IMR-90 (cell line): Measurements from ENCODE around the gene CSTB. TPM values are rescaled to one million over a fixed set of nuclear protein-coding genes. Genes with fewer than 3 reads are reported as not detected.
A peak's percentile ranks its signal among the peaks of the same experiment; 100 is the strongest.

Source experiments
- ATAC-seq: fragments of 200-7000 bp; cut with Tn5 transposase; 2 replicates; pipeline ENCODE4 v1.9.1; 2020; ENCODE audit warnings: low read depth, mild to moderate bottlenecking, moderate library complexity
- BruUV-seq: library from RNA; stranded (reverse); fragments of 400-500 nt; replicated peaks from 2 replicates; lab custom pipeline; 2021; lab: Mats Ljungman, UMichigan
- CTCF ChIA-PET: fragments of 300-600 bp; formaldehyde crosslinking; extraction: SDS; loops from one replicate; lab custom pipeline; 2021; ENCODE audit warnings: antibody characterized with exemption; lab: Yijun Ruan, JAX
- POLR2A ChIA-PET: fragments of 300-600 bp; sonication (Branson Sonifier 250); formaldehyde crosslinking; loops from one replicate; lab custom pipeline; 2022; ENCODE audit warnings: antibody characterized with exemption; ENCODE audit not compliant: unreplicated experiment; lab: Charles Lee
- DNase-seq: peaks from one replicate; pipeline ENCODE4 v3.0.0; 2013
- H2AFZ ChIP-seq: replicated peaks from 2 replicates; pipeline ENCODE3; 2013; ENCODE audit warnings: low read length, mild to moderate bottlenecking; ENCODE audit not compliant: poor library complexity
- H2AK5ac ChIP-seq: 2 replicates; pipeline ENCODE4 v1.6.1; 2013; ENCODE audit warnings: low read depth, low read length, inconsistent platforms
- H2AK9ac ChIP-seq: replicated peaks from 2 replicates; pipeline ENCODE3; 2013; ENCODE audit warnings: mild to moderate bottlenecking, low read depth, low read length, moderate library complexity; ENCODE audit not compliant: poor library complexity
- H2BK120ac ChIP-seq: 2 replicates; pipeline ENCODE4 v1.6.1; 2013; ENCODE audit warnings: low read depth, low read length, inconsistent platforms
- H2BK15ac ChIP-seq: 3 replicates; pipeline ENCODE4 v1.6.1; 2013; ENCODE audit warnings: low read depth, low read length, inconsistent platforms
- H2BK20ac ChIP-seq: 2 replicates; pipeline ENCODE4 v1.6.1; 2013; ENCODE audit warnings: low read depth, mild to moderate bottlenecking, inconsistent platforms, low read length, moderate library complexity
- H2BK5ac ChIP-seq: 2 replicates; pipeline ENCODE4 v1.6.1; 2013; ENCODE audit warnings: mild to moderate bottlenecking, low read depth, low read length, inconsistent platforms; ENCODE audit not compliant: poor library complexity, severe bottlenecking
- H3K14ac ChIP-seq: replicated peaks from 2 replicates; pipeline ENCODE4 v1.6.1; 2013; ENCODE audit warnings: low read depth, low read length, inconsistent platforms
- H3K18ac ChIP-seq: 2 replicates; pipeline ENCODE4 v1.6.1; 2013; ENCODE audit warnings: low read depth, low read length, control low read depth
- H3K23ac ChIP-seq: 2 replicates; pipeline ENCODE4 v1.6.1; 2013; ENCODE audit warnings: low read depth, low read length, inconsistent platforms
- H3K27ac ChIP-seq: 2 replicates; pipeline ENCODE4 v1.5.1; 2013; ENCODE audit warnings: mild to moderate bottlenecking, control low read depth, low read length; ENCODE audit not compliant: insufficient read depth
- H3K27me3 ChIP-seq: 2 replicates; pipeline ENCODE4 v1.6.1; 2013; ENCODE audit warnings: low read length; ENCODE audit not compliant: control insufficient read depth, insufficient read depth
- H3K36me3 ChIP-seq: 2 replicates; pipeline ENCODE4 v1.6.1; 2013; ENCODE audit warnings: low read length, mixed read lengths; ENCODE audit not compliant: control insufficient read depth, insufficient read depth
- H3K4ac ChIP-seq: 2 replicates; pipeline ENCODE4 v1.6.1; 2013; ENCODE audit warnings: low read depth, low read length, inconsistent platforms
- H3K4me1 ChIP-seq: 2 replicates; pipeline ENCODE4 v1.6.1; 2013; ENCODE audit warnings: low read length, mixed read lengths; ENCODE audit not compliant: control insufficient read depth, insufficient read depth
- H3K4me2 ChIP-seq: 2 replicates; pipeline ENCODE4 v1.6.1; 2013; ENCODE audit warnings: low read depth, mild to moderate bottlenecking, control low read depth, low read length, moderate library complexity
- H3K4me3 ChIP-seq: 2 replicates; pipeline ENCODE4 v1.5.1; 2013; ENCODE audit warnings: low read depth, mild to moderate bottlenecking, control low read depth, low read length, moderate library complexity; ENCODE audit not compliant: insufficient read depth
- H3K56ac ChIP-seq: 2 replicates; pipeline ENCODE4 v1.6.1; 2013; ENCODE audit warnings: low read length, inconsistent platforms; ENCODE audit not compliant: insufficient read depth; ENCODE audit errors: extremely low read depth
- H3K79me1 ChIP-seq, 2 experiments: 2 replicates each; pipeline ENCODE4 v1.6.1; 2013; ENCODE audit warnings: low read length in 2 of 2, inconsistent platforms in 1 of 2, low read depth in 1 of 2
- H3K9ac ChIP-seq: 2 replicates; pipeline ENCODE4 v1.6.1; 2013; ENCODE audit warnings: low read depth, low read length, control low read depth
- H3K9me1 ChIP-seq: 2 replicates; pipeline ENCODE4 v1.6.1; 2013; ENCODE audit warnings: low read length, inconsistent platforms; ENCODE audit not compliant: insufficient read depth
- H3K9me3 ChIP-seq: 2 replicates; pipeline ENCODE4 v1.6.1; 2013; ENCODE audit warnings: low read length; ENCODE audit not compliant: control insufficient read depth, insufficient read depth
- H4K20me1 ChIP-seq: 2 replicates; pipeline ENCODE4 v1.6.1; 2013; ENCODE audit warnings: low read length, inconsistent platforms; ENCODE audit not compliant: insufficient read depth
- H4K5ac ChIP-seq: 2 replicates; pipeline ENCODE4 v1.6.1; 2013; ENCODE audit warnings: mild to moderate bottlenecking, low read depth, low read length, control low read depth
- H4K8ac ChIP-seq, 2 experiments: 2 replicates each; pipeline ENCODE4 v1.6.1; 2013; ENCODE audit warnings: low read depth in 2 of 2, low read length in 2 of 2, control low read depth in 1 of 2, inconsistent platforms in 1 of 2
- H4K91ac ChIP-seq: 2 replicates; pipeline ENCODE4 v1.6.1; 2013; ENCODE audit warnings: low read depth, low read length, inconsistent platforms; ENCODE audit not compliant: insufficient read depth
- BHLHE40 ChIP-seq: fragments of 150-350 bp; IDR thresholded peaks from 2 replicates; pipeline ENCODE4 v1.6.1; 2016; ENCODE audit warnings: mild to moderate bottlenecking, low read depth, low read length
- CEBPB ChIP-seq: IDR thresholded peaks from 2 replicates; pipeline ENCODE4 v1.6.1; 2012; ENCODE audit warnings: low read depth, low read length, improper control_type of control experiment
- FOS ChIP-seq: fragments of 150-350 bp; IDR thresholded peaks from 2 replicates; pipeline ENCODE4 v1.6.1; 2016; ENCODE audit warnings: low read depth, low read length
- MAZ ChIP-seq: IDR thresholded peaks from 2 replicates; pipeline ENCODE4 v1.6.1; 2012; ENCODE audit warnings: low read depth, mild to moderate bottlenecking, low read length, improper control_type of control experiment, moderate library complexity, borderline replicate concordance
- MXI1 ChIP-seq: IDR thresholded peaks from 2 replicates; pipeline ENCODE4 v1.6.1; 2012; ENCODE audit warnings: low read depth, mild to moderate bottlenecking, low read length, moderate library complexity, borderline replicate concordance
- RAD21 ChIP-seq: IDR thresholded peaks from 2 replicates; pipeline ENCODE4 v1.6.1; 2012; ENCODE audit warnings: low read length, improper control_type of control experiment
- RCOR1 ChIP-seq: IDR thresholded peaks from 2 replicates; pipeline ENCODE4 v1.6.1; 2012; ENCODE audit warnings: mild to moderate bottlenecking, low read length, improper control_type of control experiment; ENCODE audit not compliant: insufficient replicate concordance
- WGBS, 2 experiments: methylation state at CpG; one replicate each; pipeline versions ENCODE4 v1.1.5 to v1.1.7; 2013; ENCODE audit warnings: missing lambda C conversion rate in 2 of 2; ENCODE audit not compliant: insufficient read length in 1 of 2; ENCODE audit errors: extremely low coverage in 2 of 2; 5-methylcytosine and 5-hydroxymethylcytosine counted together
- dilution Hi-C: fragments of 300-500 bp; cut with HindIII; formaldehyde crosslinking; loops from one replicate; pipeline ENCODE4 v1.14.3; 2018; ENCODE audit warnings: low sequenced_read_pairs; ENCODE audit not compliant: unreplicated experiment
- in situ Hi-C: fragments of 300-500 bp; cut with MboI; formaldehyde crosslinking; loops from 3 replicates; pipeline ENCODE4 v1.14.3; 2019; ENCODE audit warnings: low sequenced_read_pairs, inconsistent platforms, mixed read lengths
- intact Hi-C: fragments of 100-400 bp; cut with micrococcal nuclease; formaldehyde crosslinking; loops from 2 replicates; pipeline ENCODE4 v1.10.0; 2022
- polyA plus RNA-seq, 3 experiments: library from polyadenylated mRNA; depleted of rRNA; stranded (reverse); fragments of >200 nt; gene quantifications; 2 replicates each; pipeline ENCODE4 v1.2.3, GENCODE V29; 2012; ENCODE audit warnings: low replicate concordance in 1 of 3
- total RNA-seq: library from RNA; depleted of rRNA; stranded (reverse); fragments of >200 nt; gene quantifications from 2 replicates; pipeline ENCODE4 v1.2.3, GENCODE V29; 2012
- TF ChIP-seq, protein P1 (sequence below): fragments of 150-350 bp; IDR thresholded peaks from 2 replicates; pipeline ENCODE4 v1.6.1; 2017; ENCODE audit warnings: mild to moderate bottlenecking, antibody characterized with exemption, low read length, low read depth

CSTB gene
- total and polyA plus RNA-seq, 2 of the 4 experiments (the other 2 are of a cell fraction), result 6.1 to 71.7 TPM

DNA sequence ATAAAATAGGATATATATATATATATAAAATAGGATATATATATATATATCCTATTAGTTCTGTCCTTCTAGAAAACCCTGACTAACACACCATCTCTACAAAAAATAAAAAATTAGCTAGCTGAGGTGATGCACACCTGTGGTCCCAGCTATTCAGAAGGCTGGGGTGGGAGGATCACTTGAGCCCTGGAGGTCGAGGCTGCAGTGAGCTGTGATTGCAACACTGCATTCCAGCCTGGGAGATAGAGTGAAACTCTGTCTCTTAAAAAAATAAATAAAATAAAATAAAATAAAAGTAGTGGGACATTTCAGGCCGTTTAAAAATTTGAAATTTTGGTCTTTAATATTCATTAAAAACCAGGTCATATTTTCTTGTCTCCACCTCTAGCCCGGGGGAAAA is 9.0 kb upstream of the CSTB start:
- ChIA-PET POLR2A (no interaction called here), CTCF (no interaction called here)
- no CpG with 5 or more reads among the region's 3 CpGs for WGBS, 2 experiments
- BruUV-seq, result no TSS peak
- Histone ChIP-seq H3K4me1 (peaks cover 2% of the 10 kb centered on the region), H2AFZ (no peak overlapping the region), H3K27me3 (no peaks in the 10 kb centered on the region; the same call in 1 of the 2 replicates), H3K14ac (no peak overlapping the region), H3K9ac (no peak overlapping the region), H3K4me3 (no peak overlapping the region), H4K91ac (no peak overlapping the region), H3K9me1 (peaks cover 12% of the 10 kb centered on the region), H2AK9ac (no peak overlapping the region), H3K23ac (no peak overlapping the region), H4K8ac (no peak overlapping the region), H3K36me3 (no peaks in the 10 kb centered on the region), H4K20me1 (no peaks in the 10 kb centered on the region), H3K56ac (no peak overlapping the region), H2BK20ac (no peak overlapping the region), H3K4me2 (no peak overlapping the region), H3K18ac (no peak overlapping the region), H2BK5ac (no peak overlapping the region), H3K4ac (no peak overlapping the region), H3K79me1 (peaks cover 3 to 8% of the 10 kb centered on the region in 2 experiments; a peak in 3 of 4 replicates), H3K9me3 (no peaks in the 10 kb centered on the region), H4K5ac (no peak overlapping the region), H2BK120ac (no peak overlapping the region), H2BK15ac (no peak overlapping the region), H3K27ac (no peak overlapping the region), H2AK5ac (no peak overlapping the region)
- ATAC-seq (no peak), DNase-seq (no peak)
- TF ChIP-seq RAD21, result no peak
- peak; percentile 67 for TF ChIP-seq CEBPB
- TF ChIP-seq FOS, result no peak
- no peak for TF ChIP-seq RCOR1
- TF ChIP-seq MXI1, result no peak
- TF ChIP-seq MAZ, result no peak
- TF ChIP-seq, protein P1, sequence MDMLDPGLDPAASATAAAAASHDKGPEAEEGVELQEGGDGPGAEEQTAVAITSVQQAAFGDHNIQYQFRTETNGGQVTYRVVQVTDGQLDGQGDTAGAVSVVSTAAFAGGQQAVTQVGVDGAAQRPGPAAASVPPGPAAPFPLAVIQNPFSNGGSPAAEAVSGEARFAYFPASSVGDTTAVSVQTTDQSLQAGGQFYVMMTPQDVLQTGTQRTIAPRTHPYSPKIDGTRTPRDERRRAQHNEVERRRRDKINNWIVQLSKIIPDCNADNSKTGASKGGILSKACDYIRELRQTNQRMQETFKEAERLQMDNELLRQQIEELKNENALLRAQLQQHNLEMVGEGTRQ, result no peak
- no peak for TF ChIP-seq BHLHE40
- dilution Hi-C loops (no loop called here), in situ Hi-C loops (no loop called here), intact Hi-C loops (no loop called here)
